HEK293 (cell line): ENCODE results near the gene MVK.

ENCODE experiments used
- CTCF ChIA-PET: fragments of 350-600 bp; formaldehyde crosslinking; extraction: SDS; loops from one replicate; lab custom pipeline; 2021; ENCODE audit warnings: antibody characterized with exemption; lab: Yijun Ruan, JAX
- POLR2A ChIA-PET: fragments of 300-600 bp; formaldehyde crosslinking; extraction: SDS; loops from one replicate; lab custom pipeline; 2020; ENCODE audit warnings: antibody characterized with exemption, inconsistent platforms; lab: Yijun Ruan, JAX
- H3K27ac ChIP-seq: fragments of 200-500 bp; sonication (Bioruptor generic); 2 replicates; pipeline ENCODE4 v1.5.1; 2014; ENCODE audit warnings: low read depth, low read length, control low read depth, inconsistent platforms; ENCODE audit errors: extremely low read depth
- H3K36me3 ChIP-seq, 2 experiments: fragments of 200-500 bp in 1 of 2; sonication (Bioruptor generic) in 1 of 2; 1 replicate in 1 of 2; 2 replicates in 1 of 2; pipeline ENCODE4 v1.5.1; 2014 to 2017; ENCODE audit warnings: inconsistent platforms in 2 of 2, low read length in 2 of 2; ENCODE audit not compliant: control insufficient read depth in 2 of 2, insufficient read depth in 1 of 2
- H3K4me1 ChIP-seq: fragments of 200-500 bp; sonication (Bioruptor generic); 2 replicates; pipeline ENCODE4 v1.5.1; 2014; ENCODE audit warnings: mild to moderate bottlenecking, low read length, inconsistent platforms; ENCODE audit not compliant: control insufficient read depth, insufficient read depth
- H3K4me3 ChIP-seq: 2 replicates; pipeline ENCODE4 v1.5.1; 2011; ENCODE audit warnings: low read depth, mild to moderate bottlenecking, control low read depth, low read length, moderate library complexity
- H3K9me3 ChIP-seq: fragments of 200-500 bp; sonication (Bioruptor generic); 2 replicates; pipeline ENCODE4 v1.5.1; 2014; ENCODE audit warnings: low read depth, low read length, inconsistent platforms; ENCODE audit not compliant: control insufficient read depth, insufficient read depth
- GFI1B ChIP-seq: fragments of 450-650 bp; formaldehyde crosslinking; IDR thresholded peaks from 2 replicates; pipeline ENCODE4 v1.5.1; 2016; ENCODE audit warnings: missing biosample characterization, missing genetic modification characterization
- HIC1 ChIP-seq: fragments of 450-650 bp; formaldehyde crosslinking; IDR thresholded peaks from 2 replicates; pipeline ENCODE4 v1.5.1; 2016; ENCODE audit warnings: missing biosample characterization, missing genetic modification characterization
- KLF7 ChIP-seq: fragments of 450-650 bp; formaldehyde crosslinking; IDR thresholded peaks from 2 replicates; pipeline ENCODE4 v1.5.1; 2016; ENCODE audit warnings: missing biosample characterization, missing genetic modification characterization, borderline replicate concordance
- MEIS1 ChIP-seq: sonication (generic); formaldehyde crosslinking; IDR thresholded peaks from 2 replicates; pipeline ENCODE4 v1.8.1; 2022; ENCODE audit warnings: missing genetic modification reagents, mild to moderate bottlenecking, borderline replicate concordance
- MZF1 ChIP-seq: fragments of 450-650 bp; formaldehyde crosslinking; IDR thresholded peaks from 2 replicates; pipeline ENCODE4 v1.5.1; 2017; ENCODE audit warnings: missing biosample characterization, missing genetic modification characterization, borderline replicate concordance
- SP2 ChIP-seq: fragments of 450-650 bp; formaldehyde crosslinking; IDR thresholded peaks from 2 replicates; pipeline ENCODE4 v1.5.1; 2016; ENCODE audit warnings: missing biosample characterization, missing genetic modification characterization
- TRIM28 ChIP-seq: IDR thresholded peaks from 2 replicates; pipeline ENCODE4 v1.6.1; 2011; ENCODE audit warnings: low read length, control low read depth, borderline replicate concordance
- WT1 ChIP-seq: fragments of 450-650 bp; formaldehyde crosslinking; IDR thresholded peaks from 2 replicates; pipeline ENCODE4 v1.5.1; 2016; ENCODE audit warnings: missing biosample characterization, missing genetic modification characterization
- ZBTB17 ChIP-seq: fragments of 450-650 bp; formaldehyde crosslinking; IDR thresholded peaks from 2 replicates; pipeline ENCODE4 v1.5.1; 2016; ENCODE audit warnings: missing biosample characterization, missing genetic modification characterization
- ZBTB21 ChIP-seq: fragments of 450-650 bp; formaldehyde crosslinking; IDR thresholded peaks from 2 replicates; pipeline ENCODE4 v1.5.1; 2017; ENCODE audit warnings: missing biosample characterization, missing genetic modification characterization
- ZNF121 ChIP-seq: fragments of 450-650 bp; formaldehyde crosslinking; IDR thresholded peaks from 2 replicates; pipeline ENCODE4 v1.5.1; 2016; ENCODE audit warnings: missing biosample characterization, missing genetic modification characterization
- ZNF157 ChIP-seq: fragments of 450-650 bp; formaldehyde crosslinking; IDR thresholded peaks from 2 replicates; pipeline ENCODE4 v1.5.1; 2016; ENCODE audit warnings: missing biosample characterization, missing genetic modification characterization
- ZNF214 ChIP-seq: fragments of 450-650 bp; formaldehyde crosslinking; IDR thresholded peaks from 2 replicates; pipeline ENCODE4 v1.5.1; 2017; ENCODE audit warnings: missing biosample characterization, mild to moderate bottlenecking, missing genetic modification characterization, borderline replicate concordance
- ZNF274 ChIP-seq, 2 experiments: fragments of 200-500 bp in 1 of 2; fragments of 450-650 bp in 1 of 2; sonication (Bioruptor generic) in 1 of 2; formaldehyde crosslinking in 1 of 2; IDR thresholded peaks; 2 replicates each; pipeline versions ENCODE4 v1.5.1 to v1.6.1; 2014 to 2016; ENCODE audit warnings: borderline replicate concordance in 1 of 2, inconsistent platforms in 1 of 2, low read length in 1 of 2, missing biosample characterization in 1 of 2, missing genetic modification characterization in 1 of 2
- ZNF423 ChIP-seq: fragments of 450-650 bp; formaldehyde crosslinking; IDR thresholded peaks from 2 replicates; pipeline ENCODE4 v1.5.1; 2016; ENCODE audit warnings: missing biosample characterization, missing genetic modification characterization
- ZNF544 ChIP-seq: fragments of 450-650 bp; formaldehyde crosslinking; IDR thresholded peaks from 2 replicates; pipeline ENCODE4 v1.5.0; 2017; ENCODE audit warnings: missing biosample characterization, missing genetic modification characterization
- ZNF610 ChIP-seq: fragments of 450-650 bp; formaldehyde crosslinking; IDR thresholded peaks from 2 replicates; pipeline ENCODE4 v1.5.1; 2016; ENCODE audit warnings: missing biosample characterization, missing genetic modification characterization, borderline replicate concordance
- ZNF621 ChIP-seq: fragments of 450-650 bp; formaldehyde crosslinking; IDR thresholded peaks from 2 replicates; pipeline ENCODE4 v1.5.1; 2017; ENCODE audit warnings: missing biosample characterization, missing genetic modification characterization
- ZNF629 ChIP-seq: fragments of 450-650 bp; formaldehyde crosslinking; IDR thresholded peaks from 2 replicates; pipeline ENCODE4 v1.5.1; 2017; ENCODE audit warnings: missing biosample characterization, missing genetic modification characterization
- ZNF701 ChIP-seq: fragments of 450-650 bp; formaldehyde crosslinking; IDR thresholded peaks from 2 replicates; pipeline ENCODE4 v1.5.1; 2016; ENCODE audit warnings: missing biosample characterization, missing genetic modification characterization
- ZNF704 ChIP-seq: fragments of 450-650 bp; formaldehyde crosslinking; IDR thresholded peaks from 2 replicates; pipeline ENCODE4 v1.5.1; 2016; ENCODE audit warnings: missing biosample characterization, missing genetic modification characterization

Gene MVK

DNA sequence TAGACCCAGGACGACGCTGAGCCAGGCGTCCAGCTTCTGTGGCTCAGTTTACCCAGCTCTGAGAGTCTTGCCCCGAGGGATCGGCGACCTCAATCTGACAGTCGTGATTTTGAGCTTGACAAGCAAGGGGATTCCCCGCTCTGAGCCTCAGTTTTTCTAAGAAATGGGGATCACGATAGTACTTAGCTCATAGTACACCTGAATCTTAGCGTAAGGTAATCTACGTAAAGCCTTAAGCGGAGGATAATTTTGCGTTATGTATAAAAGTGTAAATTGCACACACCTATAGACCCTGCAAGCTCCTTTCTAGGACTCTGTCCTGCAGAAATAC is 285 bp downstream of the MVK start:
- no peak for TF ChIP-seq ZNF157 (tag by site-specific recombination)
- peak; percentile 62; the same call in 1 of the 2 replicates for TF ChIP-seq MZF1 (tag by site-specific recombination)
- TF ChIP-seq, all 188 proteins: peak for 1
- Histone ChIP-seq H3K27ac (peak overlapping the region; percentile 19; the same call in 1 of the 2 replicates), H3K4me1 (no peaks in the 10 kb centered on the region), H3K4me3 (peak overlapping the region; percentile 78), H3K36me3 (peaks cover 12 to 41% of the 10 kb centered on the region in 2 experiments; a peak in 2 of 3 replicates), H3K9me3 (no peaks in the 10 kb centered on the region)
- CTCF ChIA-PET: interaction anchor here (0.6 to 1.5 kb wide), 5 partner anchors 24 to 232 kb away, joined by 3 to 6 read pairs (median 3); no protein-coding TSS in a partner anchor
- POLR2A ChIA-PET: interaction anchor here (0.8 to 2.8 kb wide), 10 partner anchors 11 to 97 kb away, joined by 3 to 15 read pairs (median 4); partner anchors contain the start of genes KCTD10 and UBE3B

- POLR2A ChIA-PET: interaction anchor here (2.8 kb wide), 1 partner anchor 10 kb away, joined by 8 read pairs; no protein-coding TSS in a partner anchor
- TF ChIP-seq MEIS1 (CRISPR knock-in tag) (no peak), ZBTB17 (tag by site-specific recombination) (peak; percentile 68)
- CTCF ChIA-PET: interaction anchor here (1.1 to 1.2 kb wide), 2 partner anchors 19 to 144 kb away, joined by 3 to 5 read pairs; no protein-coding TSS in a partner anchor
- peaks cover under 1 to 49% of the 10 kb centered on the region in 2 experiments; a peak in 2 of 3 replicates for H3K36me3 ChIP-seq
- H3K4me1 ChIP-seq: no peaks in the 10 kb centered on the region
- H3K4me3 ChIP-seq: no peak overlapping the region
- no peak overlapping the region for H3K27ac ChIP-seq
- H3K9me3 ChIP-seq: no peaks in the 10 kb centered on the region
Observed at GRCh38 chr12:109575683-109576082, 2.1 kb downstream of the MVK start.

DNA sequence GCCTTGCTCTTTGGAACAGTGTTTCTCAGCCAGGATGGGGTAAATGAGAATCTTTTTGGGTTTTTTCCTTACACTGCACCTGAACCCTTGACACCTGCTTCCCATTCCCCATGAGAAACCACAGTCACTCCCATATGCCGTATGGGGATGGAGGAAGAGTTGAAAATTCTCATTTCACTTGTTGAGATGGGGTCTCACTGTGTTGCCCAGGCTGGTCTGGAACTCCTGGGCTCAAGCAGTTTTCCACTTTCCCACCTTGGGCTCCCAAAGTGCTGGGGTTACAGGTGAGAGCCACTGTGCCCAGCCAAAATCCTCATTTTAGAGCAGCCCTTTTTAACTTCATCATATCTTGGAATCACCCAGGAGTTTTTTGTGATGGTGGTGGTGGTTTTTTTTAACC is 3.7 kb downstream of the MVK start:
- no peaks in the 10 kb centered on the region for H3K4me1 ChIP-seq
- H3K36me3 ChIP-seq: peaks cover 0 to 60% of the 10 kb centered on the region in 2 experiments; a peak in 2 of 3 replicates
- no peak overlapping the region for H3K4me3 ChIP-seq
- ChIA-PET CTCF (interaction anchor here (1.6 kb wide), 1 partner anchor 20 kb away, joined by 8 read pairs; no protein-coding TSS in a partner anchor), POLR2A (interaction anchor here (0.7 kb wide), 1 partner anchor 34 kb away, joined by 3 read pairs; no protein-coding TSS in a partner anchor)
- no peak overlapping the region for H3K27ac ChIP-seq
- no peaks in the 10 kb centered on the region for H3K9me3 ChIP-seq
- TF ChIP-seq ZNF121 (tag by site-specific recombination): peak; percentile 53; the same call in 1 of the 2 replicates
- TF ChIP-seq ZNF701 (tag by site-specific recombination): no peak

DNA sequence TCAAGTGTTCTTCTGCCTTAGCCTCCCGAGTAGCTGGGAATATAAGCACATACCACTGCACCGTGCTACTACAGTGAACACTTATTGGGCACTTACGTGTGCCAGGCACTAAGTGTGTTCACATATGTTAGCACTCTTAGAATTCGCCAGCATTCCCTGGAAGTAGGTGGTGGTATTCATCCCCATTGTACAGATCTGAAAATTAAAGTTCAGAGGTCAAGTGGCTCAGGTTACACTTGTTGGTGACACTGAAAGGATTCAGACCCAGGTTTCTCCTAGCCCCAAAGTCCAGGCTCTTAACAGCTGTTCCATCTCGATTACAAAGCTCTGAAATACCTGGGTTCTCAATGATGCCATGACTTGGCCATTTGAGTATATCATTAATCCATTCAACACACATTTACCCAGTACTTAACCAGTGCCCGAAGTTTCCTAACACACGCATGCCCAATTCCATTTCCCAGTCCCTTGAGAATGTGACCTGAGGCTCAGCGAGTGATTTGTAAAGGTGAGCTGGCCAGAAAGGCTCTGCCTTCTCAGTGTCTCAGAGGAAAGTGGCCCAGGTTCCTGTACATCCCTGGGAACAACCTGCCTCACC is 4.8 kb downstream of the MVK start:
- peaks cover 0 to 60% of the 10 kb centered on the region in 2 experiments; a peak in 2 of 3 replicates for H3K36me3 ChIP-seq
- POLR2A ChIA-PET: no interaction called here
- H3K9me3 ChIP-seq: no peaks in the 10 kb centered on the region
- no peaks in the 10 kb centered on the region for H3K4me1 ChIP-seq
- no peak overlapping the region for H3K27ac ChIP-seq
- no peak overlapping the region for H3K4me3 ChIP-seq
- CTCF ChIA-PET: interaction anchor here (0.5 to 1.6 kb wide), 3 partner anchors 17 to 19 kb away, joined by 3 to 8 read pairs (median 4); no protein-coding TSS in a partner anchor
- TF ChIP-seq KLF7 (tag by site-specific recombination) (no peak), ZNF423 (no peak), TRIM28 (no peak), ZNF629 (tag by site-specific recombination) (no peak), ZNF214 (no peak), ZNF121 (tag by site-specific recombination) (0 out of 2 replicates have a peak, but pooled peaks have one; percentile 6)

DNA sequence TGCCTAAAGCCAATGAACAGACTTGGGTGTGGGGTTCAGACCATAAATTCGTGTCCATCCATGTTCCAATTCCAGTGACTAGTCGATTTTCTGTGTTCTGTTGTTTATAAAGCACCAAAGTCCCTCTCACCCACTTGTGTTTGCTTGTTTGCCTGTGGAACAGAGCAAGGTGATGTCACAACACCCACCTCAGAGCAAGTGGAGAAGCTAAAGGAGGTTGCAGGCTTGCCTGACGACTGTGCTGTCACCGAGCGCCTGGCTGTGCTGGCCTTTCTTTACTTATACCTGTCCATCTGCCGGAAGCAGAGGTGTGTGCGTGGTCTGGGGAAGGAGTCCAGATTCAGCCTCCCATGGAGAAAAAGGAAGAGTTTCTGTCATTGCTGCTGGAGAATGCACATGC is 6.0 kb downstream of the MVK start:
- POLR2A ChIA-PET: no interaction called here
- Histone ChIP-seq H3K36me3 (peaks cover 4 to 64% of the 10 kb centered on the region in 2 experiments), H3K4me1 (no peaks in the 10 kb centered on the region)
- TF ChIP-seq ZBTB21 (tag by site-specific recombination) (no peak), ZNF704 (no peak), GFI1B (tag by site-specific recombination) (no peak), ZNF274 (IDR thresholded peaks at IDR 0.05; ENCODE audit: low read length) (no peak), ZNF274 (tag by site-specific recombination; IDR thresholded peaks at IDR 0.05; ENCODE audit: borderline replicate concordance) (no peak), HIC1 (tag by site-specific recombination) (no peak), ZNF621 (no peak), WT1 (tag by site-specific recombination) (no peak), SP2 (tag by site-specific recombination) (no peak), ZNF610 (tag by site-specific recombination) (no peak), ZNF544 (tag by site-specific recombination) (no peak)
- TF ChIP-seq, all 188 proteins: peak for 0
- Histone ChIP-seq H3K27ac (no peak overlapping the region), H3K9me3 (no peaks in the 10 kb centered on the region), H3K4me3 (no peak overlapping the region)
- CTCF ChIA-PET: no interaction called here
